NCI-H82 treated with DMSO at 0.1 percent for 48 hours (cell line): ENCODE data around the gene RUFY4.
A peak's percentile ranks its signal among the peaks of the same experiment; 100 is the strongest.

ENCODE experiments used
- DNase-seq: peaks from one replicate; lab custom pipeline; 2025; ENCODE audit not compliant: unreplicated experiment; lab: John Stamatoyannopoulos, UW

Gene RUFY4

GRCh38 chr2:218059289-218059688 is 9.8 kb upstream of the RUFY4 start:
- DNase-seq, result no peak

- no peak for DNase-seq
Observed at GRCh38 chr2:218060118-218060517, 8.9 kb upstream of the RUFY4 start.

GRCh38 chr2:218060950-218061660 is 7.9 kb upstream of the RUFY4 start:
- DNase-seq, result no peak

- DNase-seq, result no peak
Observed at GRCh38 chr2:218063486-218063885, 5.6 kb upstream of the RUFY4 start.

- no peak for DNase-seq
Observed at GRCh38 chr2:218063896-218064295, 5.2 kb upstream of the RUFY4 start.

GRCh38 chr2:218065239-218066006 is 3.6 kb upstream of the RUFY4 start:
- no peak for DNase-seq

GRCh38 chr2:218066926-218067515 is 2.0 kb upstream of the RUFY4 start:
- no peak for DNase-seq

- no peak for DNase-seq
Observed at GRCh38 chr2:218067523-218067922, 1.5 kb upstream of the RUFY4 start.

- DNase-seq, result no peak
Observed at GRCh38 chr2:218069606-218070300, 700 bp downstream of the RUFY4 start.

GRCh38 chr2:218070587-218070986 is 1.5 kb downstream of the RUFY4 start:
- no peak for DNase-seq

GRCh38 chr2:218071218-218071937 is 2.3 kb downstream of the RUFY4 start:
- no peak for DNase-seq

GRCh38 chr2:218072002-218072401 is 2.9 kb downstream of the RUFY4 start:
- DNase-seq, result no peak

- no peak for DNase-seq
Observed at GRCh38 chr2:218072478-218073024, 3.5 kb downstream of the RUFY4 start.

- DNase-seq, result no peak
Observed at GRCh38 chr2:218073185-218073584, 4.1 kb downstream of the RUFY4 start.

GRCh38 chr2:218074031-218074430 is 5.0 kb downstream of the RUFY4 start:
- DNase-seq, result peak; percentile 31

- no peak for DNase-seq
Observed at GRCh38 chr2:218075975-218076811, 7.1 kb downstream of the RUFY4 start.

GRCh38 chr2:218077464-218078216 is 8.6 kb downstream of the RUFY4 start:
- DNase-seq, result no peak

GRCh38 chr2:218079943-218080913 is 11.2 kb downstream of the RUFY4 start:
- DNase-seq, result no peak
